Measurements from ENCODE around the gene ARMS2. TPM values are rescaled to one million over a fixed set of nuclear protein-coding genes. Genes with fewer than 3 reads are reported as not detected.

ARMS2 gene
- total and polyA plus RNA-seq, 2 experiments from 2014 or later: not detected

DNA sequence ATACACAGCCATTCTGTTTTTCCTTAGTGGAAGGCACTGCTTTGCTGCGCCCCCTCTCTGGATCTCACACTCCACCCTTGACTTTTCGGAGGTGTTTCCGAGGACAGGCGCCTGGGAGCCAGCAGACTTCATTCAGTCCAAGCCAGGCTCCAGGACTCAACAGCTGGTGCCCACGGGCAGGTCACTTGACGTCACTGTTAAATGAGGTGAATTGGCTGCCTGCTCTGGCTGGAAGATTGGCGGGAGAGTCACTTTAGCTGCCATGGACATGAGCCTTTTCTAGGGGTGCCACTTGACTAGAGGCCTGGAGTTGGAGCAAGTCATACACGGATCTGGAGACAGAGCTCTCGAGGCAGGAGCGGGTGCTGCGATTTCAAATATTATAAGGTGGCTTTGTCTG is 10.1 kb downstream of the ARMS2 start:
- no peaks in the 10 kb centered on the region; the same call in 1 of the 2 replicates for H4K20me1 ChIP-seq (replicated peaks; ENCODE audit: insufficient read depth)
- H3K9me2 ChIP-seq (ENCODE audit: insufficient read depth): no peaks in the 10 kb centered on the region
- H3K4me3 Mint-ChIP-seq: no peak overlapping the region
- 0 out of 2 replicates have a peak, but pooled peaks cover 6% of the 10 kb centered on the region for H3F3A ChIP-seq (replicated peaks; ENCODE audit: low read depth)
- peaks cover 43% of the 10 kb centered on the region for H3K27me3 Mint-ChIP-seq (ENCODE audit: insufficient read depth, low read depth, poor library complexity)
- H3K4me3 ChIP-seq: no peak overlapping the region
- no peak overlapping the region for H3K4me2 ChIP-seq
- H3K36me3 ChIP-seq (ENCODE audit: insufficient read depth): no peaks in the 10 kb centered on the region
- H3K79me2 ChIP-seq (replicated peaks; ENCODE audit: insufficient read depth): no peaks in the 10 kb centered on the region
- peaks cover 44% of the 10 kb centered on the region for H3K27me3 ChIP-seq (ENCODE audit: insufficient read depth)
- H3K36me3 Mint-ChIP-seq (ENCODE audit: low read depth): no peaks in the 10 kb centered on the region; the same call in 2 of the 3 replicates
- ATAC-seq: no peak
- H3K4me1 Mint-ChIP-seq: peaks cover 23% of the 10 kb centered on the region
- H3K27ac ChIP-seq (ENCODE audit: low read depth): no peak overlapping the region
- no peak for DNase-seq (ENCODE audit: low spot score)
- H2AFZ ChIP-seq: no peak overlapping the region
- no peak for TF ChIP-seq POLR2AphosphoS5 (IDR thresholded peaks at IDR 0.05; ENCODE audit: low read depth)
- TF ChIP-seq NANOG (IDR thresholded peaks at IDR 0.05; ENCODE audit: borderline replicate concordance): no peak
- TF ChIP-seq, protein P1, sequence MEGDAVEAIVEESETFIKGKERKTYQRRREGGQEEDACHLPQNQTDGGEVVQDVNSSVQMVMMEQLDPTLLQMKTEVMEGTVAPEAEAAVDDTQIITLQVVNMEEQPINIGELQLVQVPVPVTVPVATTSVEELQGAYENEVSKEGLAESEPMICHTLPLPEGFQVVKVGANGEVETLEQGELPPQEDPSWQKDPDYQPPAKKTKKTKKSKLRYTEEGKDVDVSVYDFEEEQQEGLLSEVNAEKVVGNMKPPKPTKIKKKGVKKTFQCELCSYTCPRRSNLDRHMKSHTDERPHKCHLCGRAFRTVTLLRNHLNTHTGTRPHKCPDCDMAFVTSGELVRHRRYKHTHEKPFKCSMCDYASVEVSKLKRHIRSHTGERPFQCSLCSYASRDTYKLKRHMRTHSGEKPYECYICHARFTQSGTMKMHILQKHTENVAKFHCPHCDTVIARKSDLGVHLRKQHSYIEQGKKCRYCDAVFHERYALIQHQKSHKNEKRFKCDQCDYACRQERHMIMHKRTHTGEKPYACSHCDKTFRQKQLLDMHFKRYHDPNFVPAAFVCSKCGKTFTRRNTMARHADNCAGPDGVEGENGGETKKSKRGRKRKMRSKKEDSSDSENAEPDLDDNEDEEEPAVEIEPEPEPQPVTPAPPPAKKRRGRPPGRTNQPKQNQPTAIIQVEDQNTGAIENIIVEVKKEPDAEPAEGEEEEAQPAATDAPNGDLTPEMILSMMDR (conservative IDR thresholded peaks at IDR 0.05; ENCODE audit: low read depth in 2 of 2): no peak
- no peak for TF ChIP-seq CREB1 (CRISPR knock-in tag; IDR thresholded peaks at IDR 0.05; ENCODE audit: low read depth)
- no peak for TF ChIP-seq STAT1 (IDR thresholded peaks at IDR 0.05; ENCODE audit: unreplicated experiment)
- TF ChIP-seq, protein P2, sequence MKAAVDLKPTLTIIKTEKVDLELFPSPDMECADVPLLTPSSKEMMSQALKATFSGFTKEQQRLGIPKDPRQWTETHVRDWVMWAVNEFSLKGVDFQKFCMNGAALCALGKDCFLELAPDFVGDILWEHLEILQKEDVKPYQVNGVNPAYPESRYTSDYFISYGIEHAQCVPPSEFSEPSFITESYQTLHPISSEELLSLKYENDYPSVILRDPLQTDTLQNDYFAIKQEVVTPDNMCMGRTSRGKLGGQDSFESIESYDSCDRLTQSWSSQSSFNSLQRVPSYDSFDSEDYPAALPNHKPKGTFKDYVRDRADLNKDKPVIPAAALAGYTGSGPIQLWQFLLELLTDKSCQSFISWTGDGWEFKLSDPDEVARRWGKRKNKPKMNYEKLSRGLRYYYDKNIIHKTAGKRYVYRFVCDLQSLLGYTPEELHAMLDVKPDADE (IDR thresholded peaks at IDR 0.05): no peak
- TF ChIP-seq ZNF114 (CRISPR knock-in tag; IDR thresholded peaks at IDR 0.05): no peak
- TF ChIP-seq, protein P3, sequence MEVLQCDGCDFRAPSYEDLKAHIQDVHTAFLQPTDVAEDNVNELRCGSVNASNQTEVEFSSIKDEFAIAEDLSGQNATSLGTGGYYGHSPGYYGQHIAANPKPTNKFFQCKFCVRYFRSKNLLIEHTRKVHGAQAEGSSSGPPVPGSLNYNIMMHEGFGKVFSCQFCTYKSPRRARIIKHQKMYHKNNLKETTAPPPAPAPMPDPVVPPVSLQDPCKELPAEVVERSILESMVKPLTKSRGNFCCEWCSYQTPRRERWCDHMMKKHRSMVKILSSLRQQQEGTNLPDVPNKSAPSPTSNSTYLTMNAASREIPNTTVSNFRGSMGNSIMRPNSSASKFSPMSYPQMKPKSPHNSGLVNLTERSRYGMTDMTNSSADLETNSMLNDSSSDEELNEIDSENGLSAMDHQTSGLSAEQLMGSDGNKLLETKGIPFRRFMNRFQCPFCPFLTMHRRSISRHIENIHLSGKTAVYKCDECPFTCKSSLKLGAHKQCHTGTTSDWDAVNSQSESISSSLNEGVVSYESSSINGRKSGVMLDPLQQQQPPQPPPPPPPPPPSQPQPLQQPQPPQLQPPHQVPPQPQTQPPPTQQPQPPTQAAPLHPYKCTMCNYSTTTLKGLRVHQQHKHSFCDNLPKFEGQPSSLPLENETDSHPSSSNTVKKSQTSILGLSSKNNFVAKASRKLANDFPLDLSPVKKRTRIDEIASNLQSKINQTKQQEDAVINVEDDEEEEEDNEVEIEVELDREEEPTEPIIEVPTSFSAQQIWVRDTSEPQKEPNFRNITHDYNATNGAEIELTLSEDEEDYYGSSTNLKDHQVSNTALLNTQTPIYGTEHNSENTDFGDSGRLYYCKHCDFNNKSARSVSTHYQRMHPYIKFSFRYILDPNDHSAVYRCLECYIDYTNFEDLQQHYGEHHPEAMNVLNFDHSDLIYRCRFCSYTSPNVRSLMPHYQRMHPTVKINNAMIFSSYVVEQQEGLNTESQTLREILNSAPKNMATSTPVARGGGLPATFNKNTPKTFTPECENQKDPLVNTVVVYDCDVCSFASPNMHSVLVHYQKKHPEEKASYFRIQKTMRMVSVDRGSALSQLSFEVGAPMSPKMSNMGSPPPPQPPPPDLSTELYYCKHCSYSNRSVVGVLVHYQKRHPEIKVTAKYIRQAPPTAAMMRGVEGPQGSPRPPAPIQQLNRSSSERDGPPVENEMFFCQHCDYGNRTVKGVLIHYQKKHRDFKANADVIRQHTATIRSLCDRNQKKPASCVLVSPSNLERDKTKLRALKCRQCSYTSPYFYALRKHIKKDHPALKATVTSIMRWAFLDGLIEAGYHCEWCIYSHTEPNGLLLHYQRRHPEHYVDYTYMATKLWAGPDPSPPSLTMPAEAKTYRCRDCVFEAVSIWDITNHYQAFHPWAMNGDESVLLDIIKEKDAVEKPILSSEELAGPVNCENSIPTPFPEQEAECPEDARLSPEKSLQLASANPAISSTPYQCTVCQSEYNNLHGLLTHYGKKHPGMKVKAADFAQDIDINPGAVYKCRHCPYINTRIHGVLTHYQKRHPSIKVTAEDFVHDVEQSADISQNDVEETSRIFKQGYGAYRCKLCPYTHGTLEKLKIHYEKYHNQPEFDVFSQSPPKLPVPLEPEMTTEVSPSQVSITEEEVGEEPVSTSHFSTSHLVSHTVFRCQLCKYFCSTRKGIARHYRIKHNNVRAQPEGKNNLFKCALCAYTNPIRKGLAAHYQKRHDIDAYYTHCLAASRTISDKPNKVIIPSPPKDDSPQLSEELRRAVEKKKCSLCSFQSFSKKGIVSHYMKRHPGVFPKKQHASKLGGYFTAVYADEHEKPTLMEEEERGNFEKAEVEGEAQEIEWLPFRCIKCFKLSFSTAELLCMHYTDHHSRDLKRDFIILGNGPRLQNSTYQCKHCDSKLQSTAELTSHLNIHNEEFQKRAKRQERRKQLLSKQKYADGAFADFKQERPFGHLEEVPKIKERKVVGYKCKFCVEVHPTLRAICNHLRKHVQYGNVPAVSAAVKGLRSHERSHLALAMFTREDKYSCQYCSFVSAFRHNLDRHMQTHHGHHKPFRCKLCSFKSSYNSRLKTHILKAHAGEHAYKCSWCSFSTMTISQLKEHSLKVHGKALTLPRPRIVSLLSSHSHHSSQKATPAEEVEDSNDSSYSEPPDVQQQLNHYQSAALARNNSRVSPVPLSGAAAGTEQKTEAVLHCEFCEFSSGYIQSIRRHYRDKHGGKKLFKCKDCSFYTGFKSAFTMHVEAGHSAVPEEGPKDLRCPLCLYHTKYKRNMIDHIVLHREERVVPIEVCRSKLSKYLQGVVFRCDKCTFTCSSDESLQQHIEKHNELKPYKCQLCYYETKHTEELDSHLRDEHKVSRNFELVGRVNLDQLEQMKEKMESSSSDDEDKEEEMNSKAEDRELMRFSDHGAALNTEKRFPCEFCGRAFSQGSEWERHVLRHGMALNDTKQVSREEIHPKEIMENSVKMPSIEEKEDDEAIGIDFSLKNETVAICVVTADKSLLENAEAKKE (CRISPR knock-in tag; IDR thresholded peaks at IDR 0.05): no peak
- no peak for TF ChIP-seq JUNB (IDR thresholded peaks at IDR 0.05; ENCODE audit: unreplicated experiment)
- H3K9me3 Mint-ChIP-seq: no peaks in the 10 kb centered on the region
- no peak overlapping the region for H3K27ac Mint-ChIP-seq
- H3K4me1 ChIP-seq (ENCODE audit: insufficient read depth): peaks cover 14% of the 10 kb centered on the region

All from GM23338 (cell line).